Kidney epithelial cell (primary cell): ENCODE data around the gene CD81. TPM values are rescaled to one million over a fixed set of nuclear protein-coding genes. Genes with fewer than 3 reads are reported as not detected.

Experiments
- DNase-seq: peaks from one replicate; pipeline ENCODE4 v3.0.0-alpha.2; 2010; ENCODE audit warnings: low read depth
- H3K27me3 ChIP-seq: 2 replicates; pipeline ENCODE4 v1.6.0; 2011; ENCODE audit warnings: low read length; ENCODE audit not compliant: control insufficient read depth, insufficient read depth
- H3K36me3 ChIP-seq: 2 replicates; pipeline ENCODE4 v1.5.1; 2011; ENCODE audit warnings: low read length; ENCODE audit not compliant: control insufficient read depth, insufficient read depth
- H3K4me3 ChIP-seq: 2 replicates; pipeline ENCODE4 v1.5.1; 2011; ENCODE audit warnings: low read depth, mild to moderate bottlenecking, control low read depth, low read length
- CTCF ChIP-seq: IDR thresholded peaks from 2 replicates; pipeline ENCODE4 v1.5.1; 2011; ENCODE audit warnings: mild to moderate bottlenecking, moderate library complexity, low read length, control low read depth, inconsistent platforms; ENCODE audit not compliant: insufficient read depth, poor library complexity, severe bottlenecking
- total RNA-seq: library from RNA; depleted of rRNA; stranded (reverse); fragments of >200 nt; gene quantifications from 2 replicates; pipeline ENCODE4 v1.2.3, GENCODE V29; 2015

Gene CD81
- total RNA-seq, 1 donor from 2014 or later: 216 TPM

- DNase-seq: no peak
- no peak for TF ChIP-seq CTCF
- Histone ChIP-seq H3K27me3 (peaks cover 37% of the 10 kb centered on the region), H3K4me3 (no peak overlapping the region), H3K36me3 (no peaks in the 10 kb centered on the region)
Observed at GRCh38 chr11:2412323-2412722, 35.2 kb downstream of the CD81 start.

GRCh38 chr11:2413742-2414579 is 36.9 kb downstream of the CD81 start:
- DNase-seq: no peak
- no peak for TF ChIP-seq CTCF
- Histone ChIP-seq H3K27me3 (peaks cover 30% of the 10 kb centered on the region), H3K36me3 (no peaks in the 10 kb centered on the region), H3K4me3 (no peak overlapping the region)

GRCh38 chr11:2414616-2415015 is 37.5 kb downstream of the CD81 start:
- no peak for DNase-seq
- no peaks in the 10 kb centered on the region for H3K36me3 ChIP-seq
- no peak overlapping the region for H3K4me3 ChIP-seq
- peaks cover 24% of the 10 kb centered on the region for H3K27me3 ChIP-seq
- TF ChIP-seq CTCF: no peak

- no peak for DNase-seq
- H3K4me3 ChIP-seq: no peak overlapping the region
- no peaks in the 10 kb centered on the region for H3K36me3 ChIP-seq
- no peak for TF ChIP-seq CTCF
- peaks cover 21% of the 10 kb centered on the region for H3K27me3 ChIP-seq
Observed at GRCh38 chr11:2415171-2415570, 38.1 kb downstream of the CD81 start.

GRCh38 chr11:2415601-2416380 is 38.7 kb downstream of the CD81 start:
- Histone ChIP-seq H3K4me3 (no peak overlapping the region), H3K27me3 (peaks cover 15% of the 10 kb centered on the region), H3K36me3 (no peaks in the 10 kb centered on the region)
- DNase-seq: no peak
- no peak for TF ChIP-seq CTCF
